A549 (cell line): ENCODE data around the gene ARL4D. TPM values are rescaled to one million over a fixed set of nuclear protein-coding genes. Genes with fewer than 3 reads are reported as not detected.

ENCODE experiments used
- ATAC-seq, 2 experiments: fragments of 200-7000 bp in 1 of 2; fragments of >200 bp in 1 of 2; cut with Nextera tagmentation in 1 of 2; cut with Tn5 transposase in 1 of 2; 3 replicates each; pipeline versions ENCODE4 v1.8.0 to v1.9.1; 2018 to 2020; ENCODE audit warnings: mild to moderate bottlenecking in 1 of 2, moderate library complexity in 1 of 2
- CTCF ChIA-PET: fragments of 300-600 bp; sonication (Branson Sonifier 250); formaldehyde crosslinking; extraction: SDS; loops from one replicate; lab custom pipeline; 2021; ENCODE audit warnings: antibody characterized with exemption, inconsistent platforms; lab: Yijun Ruan, JAX
- POLR2A ChIA-PET: fragments of 350-600 bp; formaldehyde crosslinking; extraction: SDS; loops from one replicate; lab custom pipeline; 2021; ENCODE audit warnings: antibody characterized with exemption, inconsistent platforms; lab: Yijun Ruan, JAX
- DNase-seq, 2 experiments: peaks; one replicate each; pipeline versions ENCODE4 v3.0.0 to v3.0.0-alpha.2; 2011 to 2016; ENCODE audit warnings: low read depth in 1 of 2, low spot score in 1 of 2
- FAIRE-seq: peaks from 2 replicates; lab custom pipeline; 2011; peaks lifted over from hg19 to GRCh38; lab: Jason Lieb, UNC
- H3K27ac ChIP-seq, 2 experiments: fragments of >200 bp; sonication (Bioruptor Twin); formaldehyde crosslinking; 3 replicates each; pipeline ENCODE4 v1.5.1; 2016 to 2017
- H3K4me1 ChIP-seq: fragments of >200 bp; sonication (Bioruptor Twin); formaldehyde crosslinking; 3 replicates; pipeline ENCODE4 v1.6.1; 2016
- H3K4me2 ChIP-seq: fragments of >200 bp; sonication (Bioruptor Twin); formaldehyde crosslinking; 3 replicates; pipeline ENCODE4 v1.6.1; 2016
- H3K4me3 ChIP-seq: fragments of >200 bp; sonication (Bioruptor Twin); formaldehyde crosslinking; 3 replicates; pipeline ENCODE4 v1.5.1; 2016
- H3K9me3 ChIP-seq: fragments of >200 bp; sonication (Bioruptor Twin); formaldehyde crosslinking; 3 replicates; pipeline ENCODE4 v1.6.1; 2016
- ATOH8 ChIP-seq: fragments of 250-450 bp; sonication (Bioruptor Pico); IDR thresholded peaks from 2 replicates; pipeline ENCODE4 v1.5.0; 2020; ENCODE audit warnings: low read depth, mild to moderate bottlenecking, moderate library complexity
- CBX2 ChIP-seq: fragments of 200-600 bp; sonication (generic); IDR thresholded peaks from 2 replicates; pipeline ENCODE4 v1.6.1; 2016; ENCODE audit warnings: low read depth, mild to moderate bottlenecking, borderline replicate concordance
- CBX8 ChIP-seq: fragments of 200-600 bp; sonication (generic); IDR thresholded peaks from 2 replicates; pipeline ENCODE4 v1.6.1; 2016
- E2F6 ChIP-seq: IDR thresholded peaks from 2 replicates; pipeline ENCODE4 v1.6.1; 2012; ENCODE audit warnings: low read depth, borderline replicate concordance
- EHMT2 ChIP-seq: fragments of 200-600 bp; sonication (generic); IDR thresholded peaks from 2 replicates; pipeline ENCODE4 v1.6.1; 2016; ENCODE audit warnings: antibody characterized with exemption, low read depth, mild to moderate bottlenecking, moderate library complexity
- FOSB ChIP-seq: fragments of 250-450 bp; sonication (Bioruptor Pico); IDR thresholded peaks from 2 replicates; pipeline ENCODE4 v1.5.0; 2020; ENCODE audit warnings: mild to moderate bottlenecking, moderate library complexity
- GATA3 ChIP-seq: IDR thresholded peaks from 2 replicates; pipeline ENCODE4 v1.6.1; 2012; ENCODE audit warnings: borderline replicate concordance
- HOXB13 ChIP-seq: fragments of 250-450 bp; sonication (Bioruptor Pico); IDR thresholded peaks from 2 replicates; pipeline ENCODE4 v1.5.0; 2020; ENCODE audit warnings: low read depth, mild to moderate bottlenecking, moderate library complexity
- HOXB5 ChIP-seq: fragments of 250-450 bp; sonication (Bioruptor Pico); IDR thresholded peaks from 2 replicates; pipeline ENCODE4 v1.5.0; 2020; ENCODE audit warnings: mild to moderate bottlenecking, moderate library complexity
- JUNB ChIP-seq: fragments of >200 bp; sonication (Bioruptor Twin); formaldehyde crosslinking; IDR thresholded peaks from 2 replicates; pipeline ENCODE4 v1.6.1; 2016
- MAFK ChIP-seq: fragments of 450-650 bp; IDR thresholded peaks from 2 replicates; pipeline ENCODE4 v1.6.1; 2014; ENCODE audit not compliant: partially characterized antibody
- MAZ ChIP-seq: fragments of 150-350 bp; IDR thresholded peaks from 2 replicates; pipeline ENCODE4 v1.6.1; 2014; ENCODE audit warnings: antibody characterized with exemption, low read depth, low read length, borderline replicate concordance
- MYC ChIP-seq: IDR thresholded peaks from 2 replicates; pipeline ENCODE4 v1.6.1; 2012; ENCODE audit warnings: mild to moderate bottlenecking, inconsistent platforms, low read length, improper control_type of control experiment, borderline replicate concordance
- NFE2L2 ChIP-seq: fragments of 150-350 bp; conservative IDR thresholded peaks from 2 replicates; pipeline ENCODE4 v1.6.1; 2014; ENCODE audit warnings: low read length
- NR3C1 ChIP-seq: fragments of >200 bp; sonication (Bioruptor Twin); formaldehyde crosslinking; IDR thresholded peaks from 3 replicates; pipeline ENCODE4 v1.6.1; 2017
- PBX3 ChIP-seq: IDR thresholded peaks from 2 replicates; pipeline ENCODE4 v1.6.1; 2012
- RAD21 ChIP-seq, 2 experiments: fragments of >200 bp in 1 of 2; sonication (Bioruptor Twin) in 1 of 2; formaldehyde crosslinking in 1 of 2; IDR thresholded peaks in 1 of 2; conservative IDR thresholded peaks in 1 of 2; 2 replicates in 1 of 2; 3 replicates in 1 of 2; pipeline ENCODE4 v1.6.1; 2012 to 2018; ENCODE audit warnings: inconsistent platforms in 1 of 2
- RARB ChIP-seq: fragments of 250-450 bp; sonication (Bioruptor Pico); IDR thresholded peaks from 2 replicates; pipeline ENCODE4 v1.8.0; 2021; ENCODE audit warnings: mild to moderate bottlenecking, moderate library complexity
- RFX5 ChIP-seq: fragments of 450-650 bp; IDR thresholded peaks from 2 replicates; pipeline ENCODE4 v1.7.1; 2014; ENCODE audit warnings: antibody characterized with exemption, mild to moderate bottlenecking, moderate library complexity
- RNF2 ChIP-seq: fragments of 200-600 bp; sonication (generic); IDR thresholded peaks from 2 replicates; pipeline ENCODE4 v1.6.1; 2016; ENCODE audit warnings: low read depth, mild to moderate bottlenecking, antibody characterized with exemption, moderate library complexity, borderline replicate concordance
- SMC3 ChIP-seq: fragments of >200 bp; sonication (Bioruptor Twin); formaldehyde crosslinking; IDR thresholded peaks from 3 replicates; pipeline ENCODE4 v1.6.1; 2018; ENCODE audit warnings: inconsistent platforms
- WGBS: methylation state at CpG from one replicate; pipeline ENCODE4 v1.1.6; 2017; ENCODE audit errors: missing lambda C conversion rate; 5-methylcytosine and 5-hydroxymethylcytosine counted together
- polyA plus RNA-seq, 4 experiments: library from polyadenylated mRNA; depleted of rRNA in 3 of 4; stranded (reverse); fragments of >200 nt; fragmentation: RNase III in 1 of 4; extraction: RNeasy Plus Mini Kit Qiagen cat#74134 plus additional on column Dnase treatment in 1 of 4; gene quantifications; 2 replicates in 3 of 4; 3 replicates in 1 of 4; pipeline ENCODE4 v1.2.3, GENCODE V29; 2011 to 2017
- TF ChIP-seq, protein P1 (sequence below): fragments of 200-600 bp; sonication (generic); IDR thresholded peaks from 2 replicates; pipeline ENCODE4 v1.6.1; 2016; ENCODE audit warnings: antibody characterized with exemption, mild to moderate bottlenecking, moderate library complexity
- TF ChIP-seq, protein P2 (sequence below): fragments of 450-650 bp; IDR thresholded peaks from 2 replicates; pipeline ENCODE4 v1.6.1; 2014; ENCODE audit warnings: antibody characterized with exemption
- TF ChIP-seq, protein P3 (sequence below): fragments of >200 bp; sonication (Bioruptor Twin); formaldehyde crosslinking; IDR thresholded peaks from 2 replicates; pipeline ENCODE4 v1.6.1; 2016
- TF ChIP-seq, protein P4 (sequence below): fragments of >200 bp; sonication (Bioruptor Twin); formaldehyde crosslinking; IDR thresholded peaks from 3 replicates; pipeline ENCODE4 v1.5.1; 2016

ARL4D gene
- polyA plus RNA-seq, 2 of the 4 experiments (the other 2 are of a cell fraction), result 11.7 to 21.0 TPM

DNA sequence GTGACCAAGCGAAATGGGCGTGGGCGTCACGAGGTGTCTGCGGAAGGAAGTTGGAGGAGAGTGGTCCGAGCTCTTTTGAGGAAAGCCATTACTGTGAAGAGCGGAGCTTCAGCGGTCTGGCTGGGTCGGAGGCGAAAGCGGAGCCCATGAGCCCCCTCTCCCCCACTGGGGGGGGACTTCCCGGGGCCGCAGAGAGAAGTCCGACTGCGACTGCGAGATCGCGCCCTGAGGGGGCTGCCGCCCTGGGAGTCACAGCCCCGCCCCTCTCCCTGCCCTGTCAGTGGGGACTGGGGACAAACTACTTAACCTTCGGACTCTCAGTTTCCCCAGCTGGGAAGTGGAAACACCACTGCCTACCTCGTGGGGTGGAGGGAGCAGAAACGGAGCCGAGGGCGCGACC, 20.0 kb upstream of the ARL4D start:
- H3K4me2 ChIP-seq, result no peak overlapping the region
- no peak for FAIRE-seq
- H3K4me3 ChIP-seq, result no peak overlapping the region
- H3K4me1 ChIP-seq, result no peaks in the 10 kb centered on the region
- POLR2A ChIA-PET, result interaction anchor here (2.0 to 4.8 kb wide), 2 partner anchors 9 to 10 kb away, joined by 7 to 29 read pairs; no protein-coding TSS in a partner anchor
- no peak for ATAC-seq
- peaks cover 29% of the 10 kb centered on the region for H3K9me3 ChIP-seq
- WGBS, result 89% methylated on average over 26 of the region's 26 CpGs
- CTCF ChIA-PET, result interaction anchor here (1.1 to 6.6 kb wide), 4 partner anchors 10 to 105 kb away, joined by 5 to 55 read pairs (median 22); partner anchors contain the start of gene DHX8
- TF ChIP-seq ATOH8 (no peak), PBX3 (no peak), CBX8 (no peak), RARB (no peak), E2F6 (no peak), FOSB (CRISPR knock-in tag) (no peak), EHMT2 (no peak), RAD21 (conservative IDR thresholded peaks at IDR 0.05 in 1 of 2, IDR thresholded peaks at IDR 0.05 in 1 of 2) (no peak), CBX2 (no peak), HOXB13 (no peak), HOXB5 (no peak)
- TF ChIP-seq, protein P1, sequence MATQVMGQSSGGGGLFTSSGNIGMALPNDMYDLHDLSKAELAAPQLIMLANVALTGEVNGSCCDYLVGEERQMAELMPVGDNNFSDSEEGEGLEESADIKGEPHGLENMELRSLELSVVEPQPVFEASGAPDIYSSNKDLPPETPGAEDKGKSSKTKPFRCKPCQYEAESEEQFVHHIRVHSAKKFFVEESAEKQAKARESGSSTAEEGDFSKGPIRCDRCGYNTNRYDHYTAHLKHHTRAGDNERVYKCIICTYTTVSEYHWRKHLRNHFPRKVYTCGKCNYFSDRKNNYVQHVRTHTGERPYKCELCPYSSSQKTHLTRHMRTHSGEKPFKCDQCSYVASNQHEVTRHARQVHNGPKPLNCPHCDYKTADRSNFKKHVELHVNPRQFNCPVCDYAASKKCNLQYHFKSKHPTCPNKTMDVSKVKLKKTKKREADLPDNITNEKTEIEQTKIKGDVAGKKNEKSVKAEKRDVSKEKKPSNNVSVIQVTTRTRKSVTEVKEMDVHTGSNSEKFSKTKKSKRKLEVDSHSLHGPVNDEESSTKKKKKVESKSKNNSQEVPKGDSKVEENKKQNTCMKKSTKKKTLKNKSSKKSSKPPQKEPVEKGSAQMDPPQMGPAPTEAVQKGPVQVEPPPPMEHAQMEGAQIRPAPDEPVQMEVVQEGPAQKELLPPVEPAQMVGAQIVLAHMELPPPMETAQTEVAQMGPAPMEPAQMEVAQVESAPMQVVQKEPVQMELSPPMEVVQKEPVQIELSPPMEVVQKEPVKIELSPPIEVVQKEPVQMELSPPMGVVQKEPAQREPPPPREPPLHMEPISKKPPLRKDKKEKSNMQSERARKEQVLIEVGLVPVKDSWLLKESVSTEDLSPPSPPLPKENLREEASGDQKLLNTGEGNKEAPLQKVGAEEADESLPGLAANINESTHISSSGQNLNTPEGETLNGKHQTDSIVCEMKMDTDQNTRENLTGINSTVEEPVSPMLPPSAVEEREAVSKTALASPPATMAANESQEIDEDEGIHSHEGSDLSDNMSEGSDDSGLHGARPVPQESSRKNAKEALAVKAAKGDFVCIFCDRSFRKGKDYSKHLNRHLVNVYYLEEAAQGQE, result no peak
- TF ChIP-seq, protein P2, sequence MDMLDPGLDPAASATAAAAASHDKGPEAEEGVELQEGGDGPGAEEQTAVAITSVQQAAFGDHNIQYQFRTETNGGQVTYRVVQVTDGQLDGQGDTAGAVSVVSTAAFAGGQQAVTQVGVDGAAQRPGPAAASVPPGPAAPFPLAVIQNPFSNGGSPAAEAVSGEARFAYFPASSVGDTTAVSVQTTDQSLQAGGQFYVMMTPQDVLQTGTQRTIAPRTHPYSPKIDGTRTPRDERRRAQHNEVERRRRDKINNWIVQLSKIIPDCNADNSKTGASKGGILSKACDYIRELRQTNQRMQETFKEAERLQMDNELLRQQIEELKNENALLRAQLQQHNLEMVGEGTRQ, result no peak
- no peak overlapping the region for H3K27ac ChIP-seq
- DNase-seq, result no peak

- WGBS, result 71% methylated on average over 5 of the region's 5 CpGs
- Histone ChIP-seq H3K4me1 (no peaks in the 10 kb centered on the region), H3K4me2 (no peak overlapping the region), H3K9me3 (peaks cover 29% of the 10 kb centered on the region), H3K4me3 (no peak overlapping the region), H3K27ac (no peak overlapping the region)
- ChIA-PET POLR2A (interaction anchor here (1.1 to 4.8 kb wide), 3 partner anchors 8 to 19 kb away, joined by 3 to 29 read pairs (median 7); no protein-coding TSS in a partner anchor), CTCF (interaction anchor here (1.8 to 6.6 kb wide), 5 partner anchors 8 to 103 kb away, joined by 3 to 55 read pairs (median 15); partner anchors contain the start of gene DHX8)
- FAIRE-seq, result no peak
- no peak for ATAC-seq
- no peak for DNase-seq
- TF ChIP-seq GATA3 (no peak), MAFK (no peak), HOXB13 (no peak), PBX3 (no peak), MYC (no peak), JUNB (no peak), NR3C1 (no peak), NFE2L2 (no peak), RFX5 (no peak), RNF2 (no peak), SMC3 (no peak), MAZ (no peak)
- TF ChIP-seq, protein P3, sequence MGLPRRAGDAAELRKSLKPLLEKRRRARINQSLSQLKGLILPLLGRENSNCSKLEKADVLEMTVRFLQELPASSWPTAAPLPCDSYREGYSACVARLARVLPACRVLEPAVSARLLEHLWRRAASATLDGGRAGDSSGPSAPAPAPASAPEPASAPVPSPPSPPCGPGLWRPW, result no peak
- TF ChIP-seq, protein P2, result no peak
- TF ChIP-seq, protein P4, sequence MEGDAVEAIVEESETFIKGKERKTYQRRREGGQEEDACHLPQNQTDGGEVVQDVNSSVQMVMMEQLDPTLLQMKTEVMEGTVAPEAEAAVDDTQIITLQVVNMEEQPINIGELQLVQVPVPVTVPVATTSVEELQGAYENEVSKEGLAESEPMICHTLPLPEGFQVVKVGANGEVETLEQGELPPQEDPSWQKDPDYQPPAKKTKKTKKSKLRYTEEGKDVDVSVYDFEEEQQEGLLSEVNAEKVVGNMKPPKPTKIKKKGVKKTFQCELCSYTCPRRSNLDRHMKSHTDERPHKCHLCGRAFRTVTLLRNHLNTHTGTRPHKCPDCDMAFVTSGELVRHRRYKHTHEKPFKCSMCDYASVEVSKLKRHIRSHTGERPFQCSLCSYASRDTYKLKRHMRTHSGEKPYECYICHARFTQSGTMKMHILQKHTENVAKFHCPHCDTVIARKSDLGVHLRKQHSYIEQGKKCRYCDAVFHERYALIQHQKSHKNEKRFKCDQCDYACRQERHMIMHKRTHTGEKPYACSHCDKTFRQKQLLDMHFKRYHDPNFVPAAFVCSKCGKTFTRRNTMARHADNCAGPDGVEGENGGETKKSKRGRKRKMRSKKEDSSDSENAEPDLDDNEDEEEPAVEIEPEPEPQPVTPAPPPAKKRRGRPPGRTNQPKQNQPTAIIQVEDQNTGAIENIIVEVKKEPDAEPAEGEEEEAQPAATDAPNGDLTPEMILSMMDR, result no peak
These were observed 18.5 kb upstream of the ARL4D start for GRCh38 chr17:43380307-43380706.
